Measurements from ENCODE around the gene PLPPR4.

DNA sequence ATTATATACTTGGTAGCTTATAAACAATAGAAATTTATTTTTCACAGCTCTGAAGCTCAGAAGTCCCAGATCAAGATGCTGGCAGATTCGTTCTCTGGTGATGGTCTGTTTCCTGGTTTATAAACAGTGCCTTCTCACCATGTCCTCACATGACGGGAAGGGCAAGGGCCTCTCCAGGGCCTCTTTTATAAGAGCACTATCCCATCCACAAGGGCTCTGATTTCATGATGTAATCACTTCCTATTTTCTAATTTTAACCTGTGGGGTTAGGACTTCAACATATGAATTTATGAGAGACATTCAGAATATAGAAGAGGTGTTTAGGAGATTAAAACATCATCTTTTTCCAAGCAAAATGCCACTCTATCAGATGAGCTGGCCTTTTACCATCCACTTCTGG, 32.1 kb upstream of the PLPPR4 start:
- TF ChIP-seq TAF1 (IDR thresholded peaks at IDR 0.05; ENCODE audit: borderline replicate concordance, insufficient read depth, low read length) (no peak), FOXP2 (optimal IDR thresholded peaks at IDR 0.05; ENCODE audit: borderline replicate concordance, extremely low read depth, extremely low read length, insufficient read depth) (no peak)
